A673 (cell line): ENCODE data around the gene DDI2.
"Not testable (repeated sequence)": the region's sequence is repeated elsewhere in the genome, so short reads cannot be mapped to it uniquely, and the experiment has no call there.

Source experiments
- EZH2 ChIP-seq: fragments of 200-600 bp; sonication (generic); IDR thresholded peaks from 2 replicates; pipeline ENCODE4 v1.6.1; 2017; ENCODE audit warnings: borderline replicate concordance, low read depth, mild to moderate bottlenecking, mixed read lengths, antibody characterized with exemption, low read length; ENCODE audit not compliant: poor library complexity, severe bottlenecking
- TF ChIP-seq, protein P1 (sequence below): fragments of 300-800, 200-600 bp; sonication (generic); conservative IDR thresholded peaks from 2 replicates; pipeline ENCODE4 v1.5.1; 2017; ENCODE audit warnings: low read depth, mild to moderate bottlenecking, antibody characterized with exemption, low read length, moderate library complexity, mixed read lengths

DNA sequence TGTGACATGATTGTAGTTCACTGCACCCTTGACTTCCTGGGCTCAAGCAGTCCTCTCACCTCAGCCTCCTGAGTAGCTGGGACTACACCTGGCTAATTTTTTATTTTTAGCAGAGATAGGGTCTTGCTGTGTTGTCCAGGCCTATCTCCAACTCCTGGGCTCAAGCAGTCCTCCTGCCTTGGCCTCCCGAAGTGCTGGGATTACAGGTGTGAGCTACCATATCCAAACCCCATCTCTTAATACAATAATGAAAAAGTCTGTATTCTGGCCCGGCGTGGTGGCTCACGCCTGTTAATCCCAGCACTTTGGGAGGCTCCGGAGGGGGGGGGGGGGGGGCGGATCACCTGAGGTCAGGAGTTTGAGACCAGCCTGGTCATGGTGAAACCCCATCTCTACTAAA is 34.9 kb downstream of the DDI2 start:
- not testable (repeated sequence) for TF ChIP-seq EZH2
- TF ChIP-seq, protein P1, sequence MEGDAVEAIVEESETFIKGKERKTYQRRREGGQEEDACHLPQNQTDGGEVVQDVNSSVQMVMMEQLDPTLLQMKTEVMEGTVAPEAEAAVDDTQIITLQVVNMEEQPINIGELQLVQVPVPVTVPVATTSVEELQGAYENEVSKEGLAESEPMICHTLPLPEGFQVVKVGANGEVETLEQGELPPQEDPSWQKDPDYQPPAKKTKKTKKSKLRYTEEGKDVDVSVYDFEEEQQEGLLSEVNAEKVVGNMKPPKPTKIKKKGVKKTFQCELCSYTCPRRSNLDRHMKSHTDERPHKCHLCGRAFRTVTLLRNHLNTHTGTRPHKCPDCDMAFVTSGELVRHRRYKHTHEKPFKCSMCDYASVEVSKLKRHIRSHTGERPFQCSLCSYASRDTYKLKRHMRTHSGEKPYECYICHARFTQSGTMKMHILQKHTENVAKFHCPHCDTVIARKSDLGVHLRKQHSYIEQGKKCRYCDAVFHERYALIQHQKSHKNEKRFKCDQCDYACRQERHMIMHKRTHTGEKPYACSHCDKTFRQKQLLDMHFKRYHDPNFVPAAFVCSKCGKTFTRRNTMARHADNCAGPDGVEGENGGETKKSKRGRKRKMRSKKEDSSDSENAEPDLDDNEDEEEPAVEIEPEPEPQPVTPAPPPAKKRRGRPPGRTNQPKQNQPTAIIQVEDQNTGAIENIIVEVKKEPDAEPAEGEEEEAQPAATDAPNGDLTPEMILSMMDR = not testable (repeated sequence)
